GM12801 (cell line): Measurements from ENCODE around the gene TRIM44.

Experiments used
- CTCF ChIP-seq: IDR thresholded peaks from one replicate; pipeline ENCODE4 v1.5.1; 2011; ENCODE audit warnings: control low read depth; ENCODE audit not compliant: insufficient read length; ENCODE audit errors: extremely low read depth

The TRIM44 gene

GRCh38 chr11:35785287-35786167 lies 123.0 kb downstream of the TRIM44 start:
- TF ChIP-seq CTCF: no peak

GRCh38 chr11:35786188-35786587 lies 123.6 kb downstream of the TRIM44 start:
- TF ChIP-seq CTCF: no peak

GRCh38 chr11:35787013-35787504 lies 124.5 kb downstream of the TRIM44 start:
- TF ChIP-seq CTCF: no peak

DNA sequence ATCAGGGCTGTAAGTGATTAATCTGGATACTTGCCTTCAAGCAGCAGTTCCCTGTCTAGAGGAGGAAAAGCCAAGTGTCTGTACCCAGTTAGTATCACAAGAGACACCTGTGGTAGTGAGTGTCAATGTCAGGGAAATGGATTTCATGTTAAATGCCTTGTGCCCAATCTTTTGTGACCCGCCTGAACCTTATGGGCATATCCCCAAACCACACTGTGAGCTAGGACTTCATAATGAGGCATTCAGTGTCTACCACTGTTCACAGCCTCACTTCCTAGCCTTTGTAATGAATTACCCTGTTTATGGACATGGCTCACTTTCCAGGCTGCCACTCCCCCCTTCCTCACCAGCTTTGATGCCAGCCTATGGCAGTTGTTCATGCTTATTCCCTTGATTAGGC lies 125.1 kb downstream of the TRIM44 start:
- no peak for TF ChIP-seq CTCF

DNA sequence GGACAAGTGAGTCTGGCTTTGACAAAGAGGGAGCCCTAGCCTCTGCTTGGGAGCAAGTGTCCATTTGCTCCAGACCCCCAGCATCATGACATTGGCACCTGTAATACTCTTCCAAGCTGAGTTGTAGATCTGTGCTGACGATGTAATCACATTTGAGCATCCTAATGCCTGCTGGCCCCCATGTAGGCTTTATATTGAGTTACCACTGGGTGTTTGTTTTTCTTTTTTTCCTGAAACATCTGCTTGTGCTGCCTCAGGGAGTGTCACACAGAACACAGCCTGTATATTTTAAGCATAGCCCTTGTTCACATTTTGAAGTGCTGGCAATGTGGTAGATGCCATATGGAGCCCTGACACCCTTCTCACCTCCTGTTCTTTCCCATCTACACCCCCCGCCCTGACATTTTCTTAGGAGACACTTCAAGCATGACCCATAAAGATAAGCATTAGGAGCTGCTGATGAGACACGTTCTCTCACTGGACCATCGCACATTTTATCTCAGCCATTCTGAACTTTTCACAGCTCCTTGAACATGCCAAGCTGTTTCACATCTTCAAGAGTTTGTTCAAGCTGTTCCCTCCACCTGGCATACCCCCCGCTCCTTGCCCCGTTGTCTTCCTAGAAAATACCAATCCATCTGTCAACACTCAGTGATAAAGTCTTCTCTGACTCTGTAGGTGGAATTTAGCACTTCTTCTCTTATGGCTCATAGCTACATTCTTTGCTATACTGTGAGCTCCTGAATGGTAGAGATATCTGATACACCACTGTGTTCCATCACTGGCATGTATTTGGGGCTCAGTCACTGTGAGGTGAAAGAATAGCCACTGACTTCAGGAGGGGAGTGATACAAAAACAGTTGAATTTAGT lies 128.7 kb downstream of the TRIM44 start:
- no peak for TF ChIP-seq CTCF

GRCh38 chr11:35792148-35792845 lies 129.7 kb downstream of the TRIM44 start:
- TF ChIP-seq CTCF: no peak

- no peak for TF ChIP-seq CTCF
These were observed 130.2 kb downstream of the TRIM44 start for GRCh38 chr11:35792846-35793192.
